Liver (tissue), 9 donors: ENCODE data around the gene TAF5. TPM values are rescaled to one million over a fixed set of nuclear protein-coding genes. Genes with fewer than 3 reads are reported as not detected.

Experiments
- DNase-seq: peaks from one replicate; pipeline ENCODE4 v3.0.0-alpha.2; 2017; ENCODE audit warnings: low spot score
- H3K27ac ChIP-seq, 2 donors: one replicate each; pipeline ENCODE4 v1.7.0; 2013; ENCODE audit warnings: inconsistent platforms in 2 of 2, low read length in 2 of 2, control low read depth in 1 of 2, low read depth in 1 of 2, mild to moderate bottlenecking in 1 of 2
- H3K27me3 ChIP-seq, 4 donors: one replicate each; pipeline versions ENCODE4 v1.6.1 to v1.7.0; 2013; ENCODE audit warnings: low read length in 3 of 4, inconsistent platforms in 1 of 4, mild to moderate bottlenecking in 1 of 4, moderate library complexity in 1 of 4; ENCODE audit not compliant: control insufficient read depth in 4 of 4, insufficient read depth in 4 of 4
- H3K36me3 ChIP-seq, 4 donors: one replicate each; pipeline versions ENCODE4 v1.6.1 to v1.7.0; 2013; ENCODE audit warnings: low read length in 3 of 4, mild to moderate bottlenecking in 3 of 4, low read depth in 1 of 4, moderate library complexity in 1 of 4; ENCODE audit not compliant: control insufficient read depth in 4 of 4, insufficient read depth in 3 of 4
- H3K4me1 ChIP-seq, 4 donors: one replicate each; pipeline versions ENCODE4 v1.6.1 to v1.7.0; 2013; ENCODE audit warnings: low read length in 3 of 4, mild to moderate bottlenecking in 3 of 4, moderate library complexity in 1 of 4; ENCODE audit not compliant: control insufficient read depth in 4 of 4, insufficient read depth in 4 of 4
- H3K4me3 ChIP-seq, 3 donors: one replicate each; pipeline versions ENCODE4 v1.6.1 to v1.7.0; 2013; ENCODE audit warnings: low read length in 3 of 3, control low read depth in 1 of 3, low read depth in 1 of 3, mild to moderate bottlenecking in 1 of 3
- H3K9ac ChIP-seq, 2 donors: one replicate each; pipeline ENCODE4 v1.7.0; 2013; ENCODE audit warnings: low read length in 2 of 2, mild to moderate bottlenecking in 2 of 2, moderate library complexity in 2 of 2, control low read depth in 1 of 2, low read depth in 1 of 2
- H3K9me3 ChIP-seq, 4 donors: one replicate each; pipeline versions ENCODE4 v1.6.1 to v1.7.0; 2013; ENCODE audit warnings: low read length in 3 of 4; ENCODE audit not compliant: control insufficient read depth in 4 of 4
- EGR1 ChIP-seq, 2 donors: IDR thresholded peaks; 2 replicates each; pipeline ENCODE4 v1.6.1; 2016 to 2018; ENCODE audit warnings: antibody characterized with exemption in 2 of 2, low read depth in 2 of 2
- FOXA1 ChIP-seq: IDR thresholded peaks from 2 replicates; pipeline ENCODE4 v1.6.1; 2016; ENCODE audit warnings: antibody characterized with exemption
- FOXA2 ChIP-seq: IDR thresholded peaks from 2 replicates; pipeline ENCODE4 v1.6.1; 2016; ENCODE audit warnings: antibody characterized with exemption
- GABPA ChIP-seq, 2 donors: IDR thresholded peaks in 1 of 2; conservative IDR thresholded peaks in 1 of 2; 2 replicates each; pipeline ENCODE4 v1.6.1; 2016; ENCODE audit warnings: antibody characterized with exemption in 2 of 2, mild to moderate bottlenecking in 1 of 2, moderate library complexity in 1 of 2
- HNF4A ChIP-seq, 2 donors: conservative IDR thresholded peaks; 2 replicates each; pipeline ENCODE4 v1.6.1; 2016; ENCODE audit warnings: antibody characterized with exemption in 2 of 2, mild to moderate bottlenecking in 2 of 2
- HNF4G ChIP-seq: IDR thresholded peaks from 2 replicates; pipeline ENCODE4 v1.6.1; 2016; ENCODE audit warnings: antibody characterized with exemption
- JUND ChIP-seq, 2 donors: IDR thresholded peaks; 2 replicates each; pipeline ENCODE4 v1.6.1; 2016; ENCODE audit warnings: antibody characterized with exemption in 2 of 2
- NR2F2 ChIP-seq: IDR thresholded peaks from 2 replicates; pipeline ENCODE4 v1.6.1; 2016; ENCODE audit warnings: antibody characterized with exemption
- RAD21 ChIP-seq, 2 donors: IDR thresholded peaks; 2 replicates each; pipeline ENCODE4 v1.6.1; 2016; ENCODE audit warnings: antibody characterized with exemption in 2 of 2, mild to moderate bottlenecking in 2 of 2
- RXRA ChIP-seq, 2 donors: IDR thresholded peaks; 2 replicates each; pipeline ENCODE4 v1.6.1; 2017 to 2018; ENCODE audit warnings: antibody characterized with exemption in 2 of 2, mild to moderate bottlenecking in 1 of 2
- SP1 ChIP-seq: IDR thresholded peaks from 2 replicates; pipeline ENCODE4 v1.6.1; 2018; ENCODE audit warnings: antibody characterized with exemption, mild to moderate bottlenecking
- TAF1 ChIP-seq: conservative IDR thresholded peaks from 2 replicates; pipeline ENCODE4 v1.6.1; 2016; ENCODE audit warnings: antibody characterized with exemption, mild to moderate bottlenecking
- YY1 ChIP-seq: IDR thresholded peaks from 2 replicates; pipeline ENCODE4 v1.6.1; 2016; ENCODE audit warnings: antibody characterized with exemption, mild to moderate bottlenecking
- polyA plus RNA-seq, 2 donors: library from polyadenylated mRNA; stranded (reverse) in 1 of 2; unstranded in 1 of 2; fragments of 200-250 nt in 1 of 2; fragments of >200 nt in 1 of 2; fragmentation: Nextera tagmentation in 1 of 2; extraction: Ambion mirVana in 1 of 2; gene quantifications; one replicate each; pipeline versions ENCODE4 v1.2.1 to v1.2.3, GENCODE V29; 2013 to 2015
- total RNA-seq, 2 donors: library from RNA; depleted of rRNA; stranded (reverse); fragments of >200 nt; gene quantifications; one replicate each; pipeline ENCODE4 v1.2.3, GENCODE V29; 2014
- TF ChIP-seq, protein P1 (sequence below): IDR thresholded peaks from 2 replicates; pipeline ENCODE4 v1.6.1; 2016; ENCODE audit warnings: antibody characterized with exemption
- TF ChIP-seq, protein P2 (sequence below): fragments of 150-350 bp; IDR thresholded peaks from 2 replicates; pipeline ENCODE4 v1.5.1; 2017; ENCODE audit warnings: improper control_type of control experiment, low read depth, low read length; ENCODE audit not compliant: missing input control
- TF ChIP-seq, protein P3 (sequence below): IDR thresholded peaks from 2 replicates; pipeline ENCODE4 v1.6.1; 2016; ENCODE audit warnings: antibody characterized with exemption
- TF ChIP-seq, protein P4 (sequence below): IDR thresholded peaks from 2 replicates; pipeline ENCODE4 v1.6.1; 2016; ENCODE audit warnings: antibody characterized with exemption, mild to moderate bottlenecking
- TF ChIP-seq, protein P5 (sequence below): IDR thresholded peaks from 2 replicates; pipeline ENCODE4 v1.6.1; 2016; ENCODE audit warnings: antibody characterized with exemption
- donor health status: healthy.
- donor health status: healthy.
- donor health status: healthy.
- donor health status: healthy.
- donor health status: healthy.

TAF5 gene
- total and polyA plus RNA-seq, 4 donors, result 0.90 to 5.6 (median 2.6) TPM

DNA sequence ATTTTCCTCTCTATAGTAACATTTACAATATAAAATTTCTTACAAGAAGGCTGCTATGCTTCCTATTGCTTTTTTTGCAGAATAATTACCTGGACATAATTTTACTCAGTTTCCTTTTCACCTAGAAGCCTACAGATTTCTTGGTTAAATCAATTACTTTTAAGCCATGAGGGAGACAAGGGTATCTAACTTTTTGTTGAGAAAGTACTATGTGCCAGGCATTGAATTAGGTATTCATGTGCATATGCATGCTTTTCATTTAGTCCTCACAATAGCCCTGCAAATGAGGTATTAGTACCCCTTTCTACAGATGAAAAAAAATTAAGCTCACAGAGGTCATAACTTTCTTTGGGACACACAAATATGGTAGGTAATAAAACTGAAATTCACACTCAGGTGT is 33.2 kb upstream of the TAF5 start:
- Histone ChIP-seq H3K4me1 (no peaks in the 10 kb centered on the region), H3K27me3 (no peaks in the 10 kb centered on the region), H3K36me3 (peaks cover 2 to 17% (median 8%) of the 10 kb centered on the region in 4 donors), H3K9ac (no peak overlapping the region), H3K27ac (no peak overlapping the region), H3K4me3 (no peak overlapping the region), H3K9me3 (no peaks in the 10 kb centered on the region)
- no peak for DNase-seq
- TF ChIP-seq HNF4A (conservative IDR thresholded peaks at IDR 0.05) (no peak), RXRA (IDR thresholded peaks at IDR 0.05) (no peak), SP1 (no peak), GABPA (IDR thresholded peaks at IDR 0.05 in 1 of 2, conservative IDR thresholded peaks at IDR 0.05 in 1 of 2) (no peak), FOXA1 (no peak), RAD21 (IDR thresholded peaks at IDR 0.05) (no peak), FOXA2 (no peak), YY1 (no peak), EGR1 (IDR thresholded peaks at IDR 0.05; ENCODE audit: low read depth in 2 of 2) (no peak), TAF1 (no peak), JUND (IDR thresholded peaks at IDR 0.05) (no peak), NR2F2 (no peak), HNF4G (no peak)
- TF ChIP-seq, protein P1, sequence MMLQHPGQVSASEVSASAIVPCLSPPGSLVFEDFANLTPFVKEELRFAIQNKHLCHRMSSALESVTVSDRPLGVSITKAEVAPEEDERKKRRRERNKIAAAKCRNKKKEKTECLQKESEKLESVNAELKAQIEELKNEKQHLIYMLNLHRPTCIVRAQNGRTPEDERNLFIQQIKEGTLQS, result no peak
- TF ChIP-seq, protein P2, sequence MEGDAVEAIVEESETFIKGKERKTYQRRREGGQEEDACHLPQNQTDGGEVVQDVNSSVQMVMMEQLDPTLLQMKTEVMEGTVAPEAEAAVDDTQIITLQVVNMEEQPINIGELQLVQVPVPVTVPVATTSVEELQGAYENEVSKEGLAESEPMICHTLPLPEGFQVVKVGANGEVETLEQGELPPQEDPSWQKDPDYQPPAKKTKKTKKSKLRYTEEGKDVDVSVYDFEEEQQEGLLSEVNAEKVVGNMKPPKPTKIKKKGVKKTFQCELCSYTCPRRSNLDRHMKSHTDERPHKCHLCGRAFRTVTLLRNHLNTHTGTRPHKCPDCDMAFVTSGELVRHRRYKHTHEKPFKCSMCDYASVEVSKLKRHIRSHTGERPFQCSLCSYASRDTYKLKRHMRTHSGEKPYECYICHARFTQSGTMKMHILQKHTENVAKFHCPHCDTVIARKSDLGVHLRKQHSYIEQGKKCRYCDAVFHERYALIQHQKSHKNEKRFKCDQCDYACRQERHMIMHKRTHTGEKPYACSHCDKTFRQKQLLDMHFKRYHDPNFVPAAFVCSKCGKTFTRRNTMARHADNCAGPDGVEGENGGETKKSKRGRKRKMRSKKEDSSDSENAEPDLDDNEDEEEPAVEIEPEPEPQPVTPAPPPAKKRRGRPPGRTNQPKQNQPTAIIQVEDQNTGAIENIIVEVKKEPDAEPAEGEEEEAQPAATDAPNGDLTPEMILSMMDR, result no peak
- TF ChIP-seq, protein P3, sequence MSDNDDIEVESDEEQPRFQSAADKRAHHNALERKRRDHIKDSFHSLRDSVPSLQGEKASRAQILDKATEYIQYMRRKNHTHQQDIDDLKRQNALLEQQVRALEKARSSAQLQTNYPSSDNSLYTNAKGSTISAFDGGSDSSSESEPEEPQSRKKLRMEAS, result no peak
- TF ChIP-seq, protein P4, sequence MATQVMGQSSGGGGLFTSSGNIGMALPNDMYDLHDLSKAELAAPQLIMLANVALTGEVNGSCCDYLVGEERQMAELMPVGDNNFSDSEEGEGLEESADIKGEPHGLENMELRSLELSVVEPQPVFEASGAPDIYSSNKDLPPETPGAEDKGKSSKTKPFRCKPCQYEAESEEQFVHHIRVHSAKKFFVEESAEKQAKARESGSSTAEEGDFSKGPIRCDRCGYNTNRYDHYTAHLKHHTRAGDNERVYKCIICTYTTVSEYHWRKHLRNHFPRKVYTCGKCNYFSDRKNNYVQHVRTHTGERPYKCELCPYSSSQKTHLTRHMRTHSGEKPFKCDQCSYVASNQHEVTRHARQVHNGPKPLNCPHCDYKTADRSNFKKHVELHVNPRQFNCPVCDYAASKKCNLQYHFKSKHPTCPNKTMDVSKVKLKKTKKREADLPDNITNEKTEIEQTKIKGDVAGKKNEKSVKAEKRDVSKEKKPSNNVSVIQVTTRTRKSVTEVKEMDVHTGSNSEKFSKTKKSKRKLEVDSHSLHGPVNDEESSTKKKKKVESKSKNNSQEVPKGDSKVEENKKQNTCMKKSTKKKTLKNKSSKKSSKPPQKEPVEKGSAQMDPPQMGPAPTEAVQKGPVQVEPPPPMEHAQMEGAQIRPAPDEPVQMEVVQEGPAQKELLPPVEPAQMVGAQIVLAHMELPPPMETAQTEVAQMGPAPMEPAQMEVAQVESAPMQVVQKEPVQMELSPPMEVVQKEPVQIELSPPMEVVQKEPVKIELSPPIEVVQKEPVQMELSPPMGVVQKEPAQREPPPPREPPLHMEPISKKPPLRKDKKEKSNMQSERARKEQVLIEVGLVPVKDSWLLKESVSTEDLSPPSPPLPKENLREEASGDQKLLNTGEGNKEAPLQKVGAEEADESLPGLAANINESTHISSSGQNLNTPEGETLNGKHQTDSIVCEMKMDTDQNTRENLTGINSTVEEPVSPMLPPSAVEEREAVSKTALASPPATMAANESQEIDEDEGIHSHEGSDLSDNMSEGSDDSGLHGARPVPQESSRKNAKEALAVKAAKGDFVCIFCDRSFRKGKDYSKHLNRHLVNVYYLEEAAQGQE, result no peak
- TF ChIP-seq, protein P5, sequence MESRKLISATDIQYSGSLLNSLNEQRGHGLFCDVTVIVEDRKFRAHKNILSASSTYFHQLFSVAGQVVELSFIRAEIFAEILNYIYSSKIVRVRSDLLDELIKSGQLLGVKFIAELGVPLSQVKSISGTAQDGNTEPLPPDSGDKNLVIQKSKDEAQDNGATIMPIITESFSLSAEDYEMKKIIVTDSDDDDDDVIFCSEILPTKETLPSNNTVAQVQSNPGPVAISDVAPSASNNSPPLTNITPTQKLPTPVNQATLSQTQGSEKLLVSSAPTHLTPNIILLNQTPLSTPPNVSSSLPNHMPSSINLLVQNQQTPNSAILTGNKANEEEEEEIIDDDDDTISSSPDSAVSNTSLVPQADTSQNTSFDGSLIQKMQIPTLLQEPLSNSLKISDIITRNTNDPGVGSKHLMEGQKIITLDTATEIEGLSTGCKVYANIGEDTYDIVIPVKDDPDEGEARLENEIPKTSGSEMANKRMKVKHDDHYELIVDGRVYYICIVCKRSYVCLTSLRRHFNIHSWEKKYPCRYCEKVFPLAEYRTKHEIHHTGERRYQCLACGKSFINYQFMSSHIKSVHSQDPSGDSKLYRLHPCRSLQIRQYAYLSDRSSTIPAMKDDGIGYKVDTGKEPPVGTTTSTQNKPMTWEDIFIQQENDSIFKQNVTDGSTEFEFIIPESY, result no peak
